NCI-H1436 treated with DMSO at 0.1 percent for 48 hours (cell line): ENCODE results near the gene MRO.
"Not testable (repeated sequence)": the region's sequence is repeated elsewhere in the genome, so short reads cannot be mapped to it uniquely, and the experiment has no call there.

Source experiments
- DNase-seq: peaks from one replicate; lab custom pipeline; 2025; lab: John Stamatoyannopoulos, UW

The MRO gene

DNA sequence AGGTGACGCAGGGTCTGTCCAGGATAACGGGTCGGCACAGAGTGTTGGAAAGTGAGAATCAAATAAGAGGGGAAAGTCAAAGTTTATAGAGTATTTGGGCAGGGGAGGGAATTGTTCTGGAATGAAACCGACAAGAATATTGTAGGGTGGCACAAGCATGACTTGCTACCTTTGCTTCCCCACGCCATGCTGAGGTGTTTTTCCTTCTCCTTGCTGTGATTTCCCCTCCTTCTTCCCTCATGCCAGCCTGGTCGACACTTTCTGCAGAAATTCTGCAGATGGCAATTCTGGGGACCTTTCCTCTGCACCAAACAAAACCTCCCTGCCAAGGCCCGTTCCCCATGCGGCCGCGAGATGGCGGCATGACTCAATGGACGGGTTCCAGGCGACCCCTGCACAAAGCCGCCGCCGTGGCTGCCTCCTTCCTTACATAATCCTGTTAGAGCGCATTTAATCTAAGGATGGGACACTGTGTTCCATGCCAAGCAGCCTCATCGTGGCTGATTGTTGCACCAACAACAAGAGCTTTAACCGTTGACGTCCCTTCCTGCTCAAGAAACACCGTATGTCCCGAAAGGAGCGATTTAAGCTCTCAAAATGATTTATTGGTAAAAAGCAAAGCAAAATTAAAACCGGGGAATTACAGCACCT, at the start of gene MRO:
TSS of gene MRO (minus strand) at position 289 of the 651 bp plus-strand sequence. CDS start 10,616 bp downstream, outside the sequence.
- peak; percentile 46 for DNase-seq

DNA sequence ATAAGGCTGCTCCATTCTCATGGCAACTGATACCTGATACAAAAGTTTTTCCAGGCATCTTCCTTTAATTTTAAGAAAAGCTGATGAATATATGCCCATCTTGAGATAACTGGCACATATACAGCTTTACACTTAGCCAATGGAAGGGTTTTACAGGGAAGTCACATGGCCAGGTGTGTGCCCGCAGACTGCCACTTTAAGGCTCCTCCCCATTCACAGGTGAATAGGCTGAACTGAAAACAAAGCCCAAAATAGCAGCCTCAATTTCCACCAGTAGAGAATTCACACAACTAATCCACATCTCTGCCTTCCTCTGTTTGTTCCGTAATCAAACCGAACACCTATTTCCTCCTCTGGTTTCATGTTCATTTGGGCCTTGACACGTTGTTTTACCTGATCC, 49.3 kb upstream of the MRO start:
- no peak for DNase-seq

GRCh38 chr18:50866765-50867164, 46.9 kb upstream of the MRO start:
- no peak for DNase-seq

DNA sequence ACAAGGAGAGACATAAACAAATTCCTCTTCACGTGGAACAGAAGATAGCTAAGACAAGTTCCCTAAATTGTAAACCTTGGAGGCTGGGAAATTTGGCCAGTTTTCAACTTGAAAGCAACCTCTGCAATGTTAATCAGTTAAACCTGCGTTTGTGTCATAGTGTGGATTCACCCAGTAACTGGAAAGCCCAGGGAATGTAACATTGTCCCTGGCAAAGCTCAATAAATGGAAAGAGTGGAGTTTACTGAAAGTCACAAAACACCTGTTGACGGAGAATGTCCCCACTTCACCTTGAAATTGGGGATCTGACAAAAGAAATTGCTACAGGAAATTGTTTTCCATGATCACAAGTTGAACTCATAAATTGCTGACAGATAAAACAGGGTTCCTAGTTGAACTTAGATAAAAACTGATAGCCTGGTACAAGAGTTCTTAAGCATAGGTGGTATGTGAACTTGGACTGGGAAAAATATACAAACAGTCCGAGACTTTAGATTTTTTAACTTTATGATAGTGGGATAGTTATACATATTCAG, 44.1 kb upstream of the MRO start:
- no peak for DNase-seq

- DNase-seq: no peak
Measured at GRCh38 chr18:50862401-50862800, 42.6 kb upstream of the MRO start.

DNA sequence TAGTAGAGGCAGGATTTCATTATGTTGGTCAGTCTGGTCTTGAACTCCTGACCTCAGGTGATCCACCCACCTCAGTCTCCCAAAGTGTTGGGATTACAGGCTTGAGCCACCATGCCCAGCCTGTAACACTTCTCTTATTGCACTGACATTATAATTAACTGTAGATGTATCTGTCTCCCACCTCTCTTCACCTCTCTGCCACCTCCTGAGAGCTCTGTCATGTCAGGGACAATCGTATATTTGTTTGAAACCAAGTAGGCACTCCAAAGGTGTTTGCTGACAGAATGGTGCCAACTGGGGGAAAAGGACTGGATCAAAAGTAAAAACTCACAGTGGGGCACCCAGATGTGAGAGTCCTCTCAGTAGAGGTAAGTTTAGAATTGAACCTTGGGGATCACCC, 41.8 kb upstream of the MRO start:
- DNase-seq: no peak

DNA sequence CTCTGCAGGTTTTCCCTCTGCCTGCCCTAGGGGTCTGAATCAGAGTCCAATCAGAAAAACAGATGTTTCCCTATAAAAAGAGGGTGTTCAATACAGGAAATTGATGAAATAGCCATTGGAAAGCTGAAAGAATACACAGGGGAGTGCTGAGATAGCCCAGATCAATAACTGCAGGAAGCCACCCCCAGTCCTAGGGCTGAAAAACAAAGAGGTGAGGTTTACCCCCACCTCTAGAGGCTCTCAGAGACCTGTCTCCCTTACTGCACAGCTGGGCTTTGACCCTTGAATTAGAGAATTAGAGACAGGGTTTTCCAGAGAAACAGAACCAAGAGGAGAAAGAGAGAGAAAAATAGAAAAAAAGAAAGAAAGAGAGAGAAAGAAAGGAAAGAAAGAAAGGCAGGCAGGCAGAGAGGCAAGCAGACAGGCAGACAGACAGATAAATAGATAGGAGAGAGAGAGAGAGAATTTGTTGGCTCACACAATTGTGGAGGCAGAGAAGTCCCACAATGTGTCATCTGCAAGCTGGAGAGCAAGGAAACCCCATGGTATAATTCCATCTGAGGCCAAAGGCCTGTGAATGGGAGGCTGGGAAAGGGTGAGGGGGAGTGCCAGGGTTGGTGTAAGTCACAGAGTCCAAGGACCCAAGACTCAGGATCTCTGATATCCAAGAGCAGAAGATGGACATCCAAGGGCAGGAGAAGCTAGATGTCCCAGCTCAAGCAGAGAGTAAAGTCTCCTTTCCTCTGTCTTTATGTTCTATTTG, 40.2 kb upstream of the MRO start:
- no peak for DNase-seq

GRCh38 chr18:50857694-50858093, 37.9 kb upstream of the MRO start:
- DNase-seq: no peak

DNA sequence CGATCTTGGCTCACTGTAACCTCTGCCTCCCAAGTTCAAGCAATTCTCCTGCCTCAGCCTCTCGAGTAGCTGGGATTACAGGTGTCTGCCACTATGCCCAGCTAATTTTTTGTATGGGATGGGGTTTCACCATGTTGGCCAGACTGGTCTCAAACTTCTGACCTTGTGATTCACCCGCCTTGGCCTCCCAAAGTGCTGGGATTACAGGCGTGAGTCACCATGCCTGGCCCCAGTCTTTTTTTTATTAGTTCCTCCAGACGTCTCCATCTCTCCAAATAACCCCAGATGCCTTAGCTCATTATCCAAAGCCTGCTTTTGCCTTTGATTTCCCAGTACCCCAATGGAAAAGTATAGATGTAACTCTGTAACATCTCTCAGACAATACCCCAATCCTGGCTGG, 37.4 kb upstream of the MRO start:
- DNase-seq: not testable (repeated sequence)

DNA sequence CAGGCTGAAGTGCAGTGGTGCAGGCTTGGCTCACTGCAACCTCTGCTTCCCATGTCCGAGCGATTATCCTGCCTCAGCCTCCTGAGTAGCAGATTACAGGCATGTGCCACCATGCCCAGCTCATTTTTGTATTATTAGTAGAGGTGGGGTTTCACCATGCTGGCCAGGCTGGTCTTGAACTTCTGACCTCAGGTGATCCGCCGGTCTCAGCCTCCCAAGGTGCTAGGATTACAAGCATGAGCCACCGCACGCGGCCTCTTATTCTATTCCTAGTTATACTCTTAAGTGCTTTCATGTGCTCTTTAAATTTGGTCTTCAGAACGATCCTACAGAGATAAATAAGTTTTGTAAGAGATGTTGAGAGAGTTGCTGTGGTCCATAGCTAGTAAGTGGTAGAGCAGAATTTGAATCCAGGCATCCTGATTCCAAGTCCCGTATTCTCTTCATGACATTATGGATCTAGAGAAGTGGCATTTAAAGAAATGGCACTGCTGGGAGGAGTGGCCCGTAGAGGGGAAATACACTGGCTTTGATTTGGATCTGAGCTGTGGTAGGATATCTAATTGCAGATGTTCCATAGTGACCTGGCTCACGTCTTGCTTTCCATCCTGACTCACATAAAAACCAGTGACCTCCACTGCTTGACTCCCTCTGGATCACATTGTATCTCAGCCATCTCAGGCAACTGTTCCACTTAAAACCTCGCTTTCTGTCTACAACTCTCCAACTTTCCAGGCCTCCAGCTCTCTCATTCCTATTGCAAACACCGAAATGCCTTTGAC, 36.4 kb upstream of the MRO start:
- no peak for DNase-seq

DNA sequence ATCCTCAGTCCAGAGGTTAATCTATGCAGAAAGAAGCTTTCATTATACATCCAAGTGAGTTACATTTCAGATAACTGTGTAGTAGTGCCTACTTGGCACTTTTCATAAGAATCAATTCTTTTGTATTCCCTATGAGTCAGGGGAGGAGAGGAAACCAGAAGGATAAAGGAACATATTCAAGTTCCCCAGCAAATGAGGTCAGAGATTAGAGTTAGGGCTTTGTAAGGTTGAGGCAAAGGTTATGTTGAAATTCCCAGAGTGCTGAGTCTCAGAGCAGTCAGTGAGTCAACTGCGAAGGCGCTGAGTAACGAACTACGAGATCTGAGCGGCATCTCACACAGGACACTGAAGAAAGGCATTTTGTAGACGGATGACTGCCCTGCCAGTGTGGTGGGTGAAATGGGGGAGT, 34.1 kb upstream of the MRO start:
- no peak for DNase-seq

GRCh38 chr18:50850307-50851065, 30.7 kb upstream of the MRO start:
- DNase-seq: no peak

DNA sequence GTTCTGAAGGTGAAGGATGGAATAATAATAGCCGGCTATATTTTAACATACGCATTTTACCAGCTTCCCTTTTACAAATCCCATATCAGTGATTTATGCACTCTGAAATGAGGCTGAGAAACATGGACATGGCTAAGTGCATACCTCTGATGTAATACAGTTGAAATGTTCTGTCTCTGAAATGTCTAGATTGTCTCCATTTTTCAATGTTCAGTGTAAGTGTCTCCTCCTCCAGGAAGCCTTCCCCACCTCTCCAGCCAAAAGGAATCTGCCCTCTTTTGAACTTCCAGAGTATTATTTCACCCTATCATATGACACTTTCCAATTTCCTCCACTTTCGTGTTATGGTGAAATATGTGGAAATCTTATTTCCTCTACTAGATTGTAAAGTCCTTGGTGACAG, 29.6 kb upstream of the MRO start:
- no peak for DNase-seq

- no peak for DNase-seq
Measured at GRCh38 chr18:50848991-50849390, 29.2 kb upstream of the MRO start.

DNA sequence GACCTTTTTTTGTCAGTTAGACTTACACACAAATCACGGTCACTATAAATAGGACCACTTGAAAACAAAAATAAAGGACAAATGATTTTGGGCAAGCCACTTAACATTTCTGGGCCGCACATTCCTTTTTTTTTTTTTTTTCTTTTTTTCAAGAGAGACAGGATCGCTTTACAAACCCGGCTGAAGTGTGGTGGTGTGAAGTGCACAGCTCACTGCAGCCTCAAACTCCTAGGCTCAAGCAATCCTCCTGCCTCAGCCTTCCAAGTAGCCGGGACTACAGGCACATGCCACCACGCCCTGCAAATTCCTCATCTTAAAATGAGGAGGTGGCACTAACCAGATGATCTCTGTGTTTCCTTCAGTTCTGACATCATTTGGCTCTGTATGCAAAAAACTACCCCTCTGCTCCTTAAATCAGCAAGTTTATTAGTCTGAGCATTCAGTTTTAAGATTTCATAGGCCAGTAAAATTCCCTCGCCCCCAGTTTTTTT, 28.3 kb upstream of the MRO start:
- no peak for DNase-seq

- no peak for DNase-seq
Measured at GRCh38 chr18:50847192-50847591, 27.4 kb upstream of the MRO start.

DNA sequence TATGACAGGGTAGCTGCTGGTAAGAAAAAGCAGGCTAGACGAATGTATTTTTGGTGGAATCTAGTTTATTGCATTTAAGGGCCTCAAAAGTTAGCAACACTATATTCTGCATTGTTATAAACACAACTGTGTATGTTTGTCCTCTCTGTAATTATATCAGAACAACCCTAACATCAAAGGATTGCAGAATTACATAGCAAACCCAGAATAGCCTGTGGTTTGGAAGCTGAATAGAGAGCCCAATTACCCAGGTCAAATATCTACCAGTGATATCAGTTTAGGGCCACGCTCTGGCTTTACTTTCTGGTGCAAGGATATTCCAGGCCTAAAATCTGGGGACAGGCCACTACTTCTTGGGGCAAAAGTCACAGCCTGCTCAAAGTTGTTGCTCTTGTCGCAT, 25.1 kb upstream of the MRO start:
- DNase-seq: no peak

DNA sequence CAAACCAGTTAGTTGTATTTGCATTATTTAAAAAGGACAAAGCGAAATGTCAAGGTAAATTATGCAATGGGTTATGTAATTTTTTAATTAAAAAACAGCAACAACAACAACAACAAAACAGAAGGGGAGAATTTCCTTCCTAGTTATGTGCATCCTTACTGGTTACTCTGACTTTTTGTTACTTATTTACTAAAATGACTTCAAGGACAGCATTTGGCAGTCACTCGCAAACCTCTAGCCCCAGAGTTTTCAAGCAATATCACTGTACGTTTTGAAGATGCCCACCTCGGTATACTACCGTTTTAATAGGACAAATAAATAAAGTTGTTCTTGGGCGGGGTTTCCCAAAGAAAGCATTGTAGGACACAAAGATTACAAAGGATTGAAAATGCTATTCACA, 24.7 kb upstream of the MRO start:
- no peak for DNase-seq

DNA sequence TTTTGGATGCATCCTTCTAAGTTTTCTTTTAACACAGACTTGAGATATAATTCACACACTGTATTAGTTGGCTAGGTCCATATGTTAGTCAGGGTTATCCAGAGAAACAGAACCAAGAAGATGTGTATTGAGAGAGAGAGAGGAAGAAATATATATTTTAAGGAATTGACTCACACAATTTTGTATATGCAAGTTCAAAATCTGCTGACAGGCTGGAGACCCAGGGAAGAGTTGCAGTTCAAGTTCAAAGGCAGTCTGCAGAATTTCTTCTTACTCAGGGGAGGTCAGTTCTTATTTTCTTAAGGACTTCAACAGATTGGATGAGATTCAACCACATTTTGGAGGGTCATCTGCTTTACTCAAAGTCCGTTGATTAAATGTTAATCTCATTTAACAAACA, 23.0 kb upstream of the MRO start:
- no peak for DNase-seq

- no peak for DNase-seq
Measured at GRCh38 chr18:50839996-50840395, 20.2 kb upstream of the MRO start.

DNA sequence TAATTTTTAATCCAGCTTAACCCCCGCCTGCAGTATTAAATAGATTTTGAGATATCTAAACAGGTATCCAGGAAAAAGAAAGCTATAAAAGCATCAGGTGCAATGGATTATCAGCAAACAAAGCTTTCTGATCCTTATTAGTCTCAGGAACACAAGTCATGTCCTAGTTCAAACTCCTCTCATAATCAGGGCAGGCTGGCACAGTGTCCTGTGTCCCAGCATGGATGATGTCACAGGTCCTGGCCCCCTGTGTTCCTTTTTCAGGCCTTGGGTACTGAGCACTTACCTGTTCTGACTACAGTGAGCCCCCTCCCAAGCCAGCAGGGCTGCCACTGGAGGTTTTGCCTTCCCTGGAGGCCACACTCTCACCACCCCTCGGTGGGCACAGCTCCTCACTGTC, 19.5 kb upstream of the MRO start:
- no peak for DNase-seq

DNA sequence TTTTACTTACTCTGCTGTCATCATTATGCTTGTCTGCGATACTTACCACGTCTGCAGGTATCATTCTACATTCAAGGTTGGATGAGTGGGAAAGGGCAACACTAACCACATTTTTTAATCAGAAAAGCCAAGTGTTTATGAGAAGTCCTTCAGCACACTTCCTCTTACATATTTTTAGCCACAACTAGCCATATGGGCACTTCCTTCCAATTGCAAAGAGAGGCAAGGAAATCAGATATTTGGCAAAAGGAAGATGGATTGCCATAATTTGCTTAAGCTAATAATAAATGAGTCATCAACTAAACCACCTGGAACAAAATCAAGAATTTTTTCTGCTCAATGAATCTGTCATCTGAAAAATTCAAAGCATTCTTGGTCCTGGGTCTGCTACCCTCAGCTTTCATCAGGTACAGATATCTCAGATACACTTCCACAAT, 16.7 kb upstream of the MRO start:
- no peak for DNase-seq
